HEK293 (cell line): ENCODE data around the gene FOXP1.

Experiments
- ATF2 ChIP-seq: fragments of 450-650 bp; formaldehyde crosslinking; IDR thresholded peaks from 2 replicates; pipeline ENCODE4 v1.5.1; 2016; ENCODE audit warnings: missing biosample characterization, missing genetic modification characterization, low read depth
- YY1 ChIP-seq: fragments of 450-650 bp; formaldehyde crosslinking; IDR thresholded peaks from 2 replicates; pipeline ENCODE4 v1.5.1; 2018; ENCODE audit warnings: missing biosample characterization, missing genetic modification characterization
- ZNF138 ChIP-seq: fragments of 450-650 bp; formaldehyde crosslinking; IDR thresholded peaks from 2 replicates; pipeline ENCODE4 v1.5.1; 2016; ENCODE audit warnings: missing biosample characterization, missing genetic modification characterization, borderline replicate concordance
- ZNF311 ChIP-seq: fragments of 450-650 bp; formaldehyde crosslinking; IDR thresholded peaks from 2 replicates; pipeline ENCODE4 v1.5.1; 2017; ENCODE audit warnings: missing biosample characterization, missing genetic modification characterization, borderline replicate concordance
- ZSCAN5A ChIP-seq: fragments of 450-650 bp; formaldehyde crosslinking; IDR thresholded peaks from 2 replicates; pipeline ENCODE4 v1.5.1; 2016; ENCODE audit warnings: missing biosample characterization, missing genetic modification characterization
- TF ChIP-seq, protein P1 (sequence below): fragments of 450-650 bp; IDR thresholded peaks from 2 replicates; pipeline ENCODE4 v1.5.1; 2018; ENCODE audit warnings: missing biosample characterization, missing genetic modification characterization
- TF ChIP-seq, protein P2 (sequence below): fragments of 450-650 bp; formaldehyde crosslinking; IDR thresholded peaks from 2 replicates; pipeline ENCODE4 v1.5.1; 2016; ENCODE audit warnings: missing biosample characterization, missing genetic modification characterization
- TF ChIP-seq, protein P3 (sequence below): fragments of 450-650 bp; formaldehyde crosslinking; IDR thresholded peaks from 2 replicates; pipeline ENCODE4 v1.5.1; 2016; ENCODE audit warnings: missing biosample characterization, missing genetic modification characterization

DNA sequence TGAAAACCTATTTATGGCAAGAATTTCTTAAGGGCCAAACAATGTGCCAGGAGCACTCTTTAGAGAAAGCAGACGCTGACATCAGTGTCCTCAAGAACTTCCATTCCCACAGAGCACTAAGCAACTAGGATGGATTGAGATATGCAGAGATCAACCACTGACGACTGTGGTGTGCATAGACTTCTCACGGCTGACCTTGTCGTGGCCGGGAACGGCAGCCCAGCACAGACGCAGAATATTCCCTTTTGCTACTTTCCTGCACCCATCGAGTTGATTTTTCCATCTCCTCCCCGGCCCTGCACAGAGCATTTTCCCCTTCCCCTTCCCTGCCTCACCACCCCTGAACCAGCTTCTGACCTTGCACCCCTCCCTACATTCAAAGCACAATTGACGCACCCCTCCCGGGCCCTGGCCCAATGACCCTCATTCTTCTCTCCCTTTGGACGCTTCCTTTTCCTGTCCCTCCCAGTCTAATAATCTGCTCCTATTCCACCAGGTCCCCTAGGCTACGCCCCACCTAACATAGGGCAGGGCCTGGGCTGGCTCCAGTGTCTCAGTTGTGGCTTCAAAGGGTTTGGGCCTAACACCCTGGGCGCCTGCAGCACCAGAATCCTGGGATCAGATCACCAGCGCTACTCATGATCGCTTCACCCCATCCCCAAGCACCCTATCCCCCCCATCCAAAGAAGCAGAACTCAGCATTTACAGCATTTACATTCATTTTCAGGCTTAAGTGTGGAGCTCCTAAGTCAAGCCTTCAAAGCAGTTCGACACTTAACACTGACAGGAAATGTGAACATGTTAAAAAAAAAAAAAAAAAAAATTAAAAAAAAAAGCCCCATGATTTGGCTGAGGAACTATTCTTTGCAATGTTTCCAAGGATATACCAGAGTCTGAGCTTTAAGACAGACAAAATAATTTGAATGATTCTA, 151.2 kb downstream of the FOXP1 start:
- TF ChIP-seq ATF2: no peak
- TF ChIP-seq ZNF138: no peak
- TF ChIP-seq YY1 (tag by site-specific recombination): no peak
- TF ChIP-seq ZSCAN5A (tag by site-specific recombination): no peak
- TF ChIP-seq, protein P1, sequence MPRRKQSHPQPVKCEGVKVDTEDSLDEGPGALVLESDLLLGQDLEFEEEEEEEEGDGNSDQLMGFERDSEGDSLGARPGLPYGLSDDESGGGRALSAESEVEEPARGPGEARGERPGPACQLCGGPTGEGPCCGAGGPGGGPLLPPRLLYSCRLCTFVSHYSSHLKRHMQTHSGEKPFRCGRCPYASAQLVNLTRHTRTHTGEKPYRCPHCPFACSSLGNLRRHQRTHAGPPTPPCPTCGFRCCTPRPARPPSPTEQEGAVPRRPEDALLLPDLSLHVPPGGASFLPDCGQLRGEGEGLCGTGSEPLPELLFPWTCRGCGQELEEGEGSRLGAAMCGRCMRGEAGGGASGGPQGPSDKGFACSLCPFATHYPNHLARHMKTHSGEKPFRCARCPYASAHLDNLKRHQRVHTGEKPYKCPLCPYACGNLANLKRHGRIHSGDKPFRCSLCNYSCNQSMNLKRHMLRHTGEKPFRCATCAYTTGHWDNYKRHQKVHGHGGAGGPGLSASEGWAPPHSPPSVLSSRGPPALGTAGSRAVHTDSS (tag by site-specific recombination): no peak
- TF ChIP-seq, protein P2, sequence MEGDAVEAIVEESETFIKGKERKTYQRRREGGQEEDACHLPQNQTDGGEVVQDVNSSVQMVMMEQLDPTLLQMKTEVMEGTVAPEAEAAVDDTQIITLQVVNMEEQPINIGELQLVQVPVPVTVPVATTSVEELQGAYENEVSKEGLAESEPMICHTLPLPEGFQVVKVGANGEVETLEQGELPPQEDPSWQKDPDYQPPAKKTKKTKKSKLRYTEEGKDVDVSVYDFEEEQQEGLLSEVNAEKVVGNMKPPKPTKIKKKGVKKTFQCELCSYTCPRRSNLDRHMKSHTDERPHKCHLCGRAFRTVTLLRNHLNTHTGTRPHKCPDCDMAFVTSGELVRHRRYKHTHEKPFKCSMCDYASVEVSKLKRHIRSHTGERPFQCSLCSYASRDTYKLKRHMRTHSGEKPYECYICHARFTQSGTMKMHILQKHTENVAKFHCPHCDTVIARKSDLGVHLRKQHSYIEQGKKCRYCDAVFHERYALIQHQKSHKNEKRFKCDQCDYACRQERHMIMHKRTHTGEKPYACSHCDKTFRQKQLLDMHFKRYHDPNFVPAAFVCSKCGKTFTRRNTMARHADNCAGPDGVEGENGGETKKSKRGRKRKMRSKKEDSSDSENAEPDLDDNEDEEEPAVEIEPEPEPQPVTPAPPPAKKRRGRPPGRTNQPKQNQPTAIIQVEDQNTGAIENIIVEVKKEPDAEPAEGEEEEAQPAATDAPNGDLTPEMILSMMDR (tag by site-specific recombination): no peak
- TF ChIP-seq ZNF311 (tag by site-specific recombination): no peak
- TF ChIP-seq, protein P3, sequence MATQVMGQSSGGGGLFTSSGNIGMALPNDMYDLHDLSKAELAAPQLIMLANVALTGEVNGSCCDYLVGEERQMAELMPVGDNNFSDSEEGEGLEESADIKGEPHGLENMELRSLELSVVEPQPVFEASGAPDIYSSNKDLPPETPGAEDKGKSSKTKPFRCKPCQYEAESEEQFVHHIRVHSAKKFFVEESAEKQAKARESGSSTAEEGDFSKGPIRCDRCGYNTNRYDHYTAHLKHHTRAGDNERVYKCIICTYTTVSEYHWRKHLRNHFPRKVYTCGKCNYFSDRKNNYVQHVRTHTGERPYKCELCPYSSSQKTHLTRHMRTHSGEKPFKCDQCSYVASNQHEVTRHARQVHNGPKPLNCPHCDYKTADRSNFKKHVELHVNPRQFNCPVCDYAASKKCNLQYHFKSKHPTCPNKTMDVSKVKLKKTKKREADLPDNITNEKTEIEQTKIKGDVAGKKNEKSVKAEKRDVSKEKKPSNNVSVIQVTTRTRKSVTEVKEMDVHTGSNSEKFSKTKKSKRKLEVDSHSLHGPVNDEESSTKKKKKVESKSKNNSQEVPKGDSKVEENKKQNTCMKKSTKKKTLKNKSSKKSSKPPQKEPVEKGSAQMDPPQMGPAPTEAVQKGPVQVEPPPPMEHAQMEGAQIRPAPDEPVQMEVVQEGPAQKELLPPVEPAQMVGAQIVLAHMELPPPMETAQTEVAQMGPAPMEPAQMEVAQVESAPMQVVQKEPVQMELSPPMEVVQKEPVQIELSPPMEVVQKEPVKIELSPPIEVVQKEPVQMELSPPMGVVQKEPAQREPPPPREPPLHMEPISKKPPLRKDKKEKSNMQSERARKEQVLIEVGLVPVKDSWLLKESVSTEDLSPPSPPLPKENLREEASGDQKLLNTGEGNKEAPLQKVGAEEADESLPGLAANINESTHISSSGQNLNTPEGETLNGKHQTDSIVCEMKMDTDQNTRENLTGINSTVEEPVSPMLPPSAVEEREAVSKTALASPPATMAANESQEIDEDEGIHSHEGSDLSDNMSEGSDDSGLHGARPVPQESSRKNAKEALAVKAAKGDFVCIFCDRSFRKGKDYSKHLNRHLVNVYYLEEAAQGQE (tag by site-specific recombination): no peak
